H1 (cell line): ENCODE measurements around the gene ZSCAN1. TPM values are rescaled to one million over a fixed set of nuclear protein-coding genes. Genes with fewer than 3 reads are reported as not detected.

ENCODE experiments used
- CTCF ChIA-PET: fragments of 300-600 bp; sonication (Branson Sonifier 250); formaldehyde crosslinking; loops from one replicate; lab custom pipeline; 2021; ENCODE audit not compliant: partially characterized antibody; lab: Charles Lee
- POLR2A ChIA-PET: fragments of 300-600 bp; sonication (Branson Sonifier 250); formaldehyde crosslinking; loops from one replicate; lab custom pipeline; 2021; ENCODE audit warnings: inconsistent platforms; ENCODE audit not compliant: partially characterized antibody; lab: Charles Lee
- DNase-seq, 2 experiments: peaks; one replicate each; pipeline versions ENCODE4 v3.0.0 to v3.0.0-alpha.2; 2010 to 2022; ENCODE audit warnings: low spot score in 2 of 2, low read depth in 1 of 2, mixed read lengths in 1 of 2
- FAIRE-seq: peaks from 2 replicates; lab custom pipeline; 2011; peaks lifted over from hg19 to GRCh38; lab: Jason Lieb, UNC
- H2AFZ ChIP-seq: 2 replicates; pipeline ENCODE4 v1.8.1; 2012; ENCODE audit warnings: low read length, inconsistent platforms
- H2AK5ac ChIP-seq: 2 replicates; pipeline ENCODE4 v1.6.1; 2013; ENCODE audit warnings: low read depth, low read length
- H2BK120ac ChIP-seq: replicated peaks from 2 replicates; pipeline ENCODE3; 2013; ENCODE audit warnings: low read depth, low read length, inconsistent platforms
- H2BK12ac ChIP-seq: 2 replicates; pipeline ENCODE4 v1.6.1; 2013; ENCODE audit warnings: low read depth, low read length
- H2BK15ac ChIP-seq: 2 replicates; pipeline ENCODE4 v1.6.1; 2013; ENCODE audit warnings: low read length
- H2BK20ac ChIP-seq: 2 replicates; pipeline ENCODE4 v1.6.1; 2013; ENCODE audit warnings: low read length
- H2BK5ac ChIP-seq: 2 replicates; pipeline ENCODE4 v1.6.1; 2013; ENCODE audit warnings: low read depth, low read length
- H3K14ac ChIP-seq: 2 replicates; pipeline ENCODE4 v1.6.1; 2013; ENCODE audit warnings: inconsistent platforms; ENCODE audit not compliant: insufficient read length
- H3K18ac ChIP-seq: 2 replicates; pipeline ENCODE4 v1.6.1; 2013; ENCODE audit warnings: low read length; ENCODE audit errors: extremely low read depth
- H3K23ac ChIP-seq: 2 replicates; pipeline ENCODE4 v1.6.1; 2013; ENCODE audit warnings: inconsistent platforms; ENCODE audit not compliant: insufficient read length
- H3K23me2 ChIP-seq: 2 replicates; pipeline ENCODE4 v1.6.1; 2013; ENCODE audit warnings: low read depth, low read length
- H3K27ac ChIP-seq: 2 replicates; pipeline ENCODE4 v1.6.1; 2011; ENCODE audit warnings: low read depth, low read length, inconsistent platforms
- H3K27me3 ChIP-seq, 4 experiments: replicated peaks in 1 of 4; 1 replicate in 1 of 4; 2 replicates in 3 of 4; pipeline versions ENCODE4 v1.6.1 to v1.8.1; 2011 to 2013; ENCODE audit warnings: low read length in 3 of 4, mild to moderate bottlenecking in 3 of 4, inconsistent platforms in 2 of 4, mixed read lengths in 2 of 4, moderate library complexity in 1 of 4; ENCODE audit not compliant: control insufficient read depth in 3 of 4, insufficient read depth in 3 of 4; ENCODE audit errors: extremely low read depth in 1 of 4
- H3K36me3 ChIP-seq, 4 experiments: 2 replicates each; pipeline versions ENCODE4 v1.6.1 to v1.8.1; 2011 to 2013; ENCODE audit warnings: mild to moderate bottlenecking in 4 of 4, low read length in 3 of 4, moderate library complexity in 2 of 4, control low read depth in 1 of 4, inconsistent platforms in 1 of 4; ENCODE audit not compliant: insufficient read depth in 4 of 4, control insufficient read depth in 2 of 4
- H3K4ac ChIP-seq: replicated peaks from 2 replicates; pipeline ENCODE3; 2013; ENCODE audit warnings: low read length, low read depth, mixed read lengths, inconsistent platforms; ENCODE audit not compliant: insufficient read length
- H3K4me1 ChIP-seq, 4 experiments: replicated peaks in 1 of 4; 1 replicate in 1 of 4; 2 replicates in 3 of 4; pipeline versions ENCODE4 v1.6.1 to v1.8.1; 2011 to 2013; ENCODE audit warnings: low read length in 3 of 4, inconsistent platforms in 2 of 4, mixed read lengths in 1 of 4; ENCODE audit not compliant: insufficient read depth in 4 of 4, control insufficient read depth in 3 of 4
- H3K4me2 ChIP-seq, 2 experiments: 2 replicates each; pipeline versions ENCODE4 v1.6.1 to v1.8.1; 2011 to 2013; ENCODE audit warnings: low read depth in 2 of 2, low read length in 2 of 2, control low read depth in 1 of 2, inconsistent platforms in 1 of 2, mild to moderate bottlenecking in 1 of 2; ENCODE audit not compliant: insufficient read depth in 1 of 2
- H3K4me3 ChIP-seq, 4 experiments: fragments of 200-600, 300-600 bp in 1 of 4; sonication (generic), shearing (Covaris generic), sonication (Bioruptor Twin) in 1 of 4; 2 replicates each; pipeline versions ENCODE4 v1.5.1 to v1.8.1; 2011 to 2016; ENCODE audit warnings: low read length in 4 of 4, low read depth in 3 of 4, control low read depth in 2 of 4, inconsistent platforms in 2 of 4, mild to moderate bottlenecking in 2 of 4, mixed read lengths in 1 of 4, moderate library complexity in 1 of 4; ENCODE audit not compliant: insufficient read depth in 2 of 4; ENCODE audit errors: extremely low read depth in 1 of 4
- H3K56ac ChIP-seq: replicated peaks from 2 replicates; pipeline ENCODE3; 2013; ENCODE audit warnings: low read depth, mild to moderate bottlenecking, mixed read lengths, low read length, inconsistent platforms; ENCODE audit not compliant: insufficient read length
- H3K79me1 ChIP-seq: 2 replicates; pipeline ENCODE4 v1.6.1; 2013; ENCODE audit warnings: low read depth, low read length, control low read depth
- H3K79me2 ChIP-seq, 2 experiments: 2 replicates each; pipeline versions ENCODE4 v1.6.1 to v1.8.1; 2012 to 2013; ENCODE audit warnings: low read length in 2 of 2, mild to moderate bottlenecking in 2 of 2, inconsistent platforms in 1 of 2; ENCODE audit not compliant: insufficient read depth in 2 of 2, control insufficient read depth in 1 of 2
- H3K9ac ChIP-seq, 4 experiments: replicated peaks in 1 of 4; 1 replicate in 1 of 4; 2 replicates in 3 of 4; pipeline versions ENCODE4 v1.6.1 to v1.8.1; 2011 to 2013; ENCODE audit warnings: low read depth in 3 of 4, low read length in 3 of 4, control low read depth in 2 of 4, mild to moderate bottlenecking in 2 of 4, moderate library complexity in 2 of 4, inconsistent platforms in 1 of 4; ENCODE audit errors: extremely low read depth in 1 of 4
- H3K9me3 ChIP-seq, 2 experiments: 2 replicates each; pipeline versions ENCODE4 v1.6.1 to v1.8.1; 2012 to 2013; ENCODE audit warnings: mild to moderate bottlenecking in 2 of 2, moderate library complexity in 2 of 2, control low read depth in 1 of 2, inconsistent platforms in 1 of 2, low read depth in 1 of 2, low read length in 1 of 2, mixed read lengths in 1 of 2; ENCODE audit not compliant: insufficient read depth in 2 of 2
- H4K20me1 ChIP-seq, 2 experiments: replicated peaks in 1 of 2; 2 replicates each; pipeline versions ENCODE3 to v1.8.1; 2011 to 2013; ENCODE audit warnings: inconsistent platforms in 2 of 2, low read length in 2 of 2, mild to moderate bottlenecking in 1 of 2; ENCODE audit not compliant: insufficient read depth in 2 of 2, control insufficient read depth in 1 of 2
- H4K5ac ChIP-seq: 2 replicates; pipeline ENCODE4 v1.6.1; 2013; ENCODE audit warnings: low read length, low read depth, mixed read lengths, inconsistent platforms; ENCODE audit not compliant: insufficient read length
- H4K8ac ChIP-seq: 2 replicates; pipeline ENCODE4 v1.8.0; 2013; ENCODE audit warnings: mild to moderate bottlenecking, moderate library complexity, low read length, inconsistent platforms; ENCODE audit not compliant: insufficient read depth; ENCODE audit errors: extremely low read depth
- H4K91ac ChIP-seq: replicated peaks from 2 replicates; pipeline ENCODE3; 2013; ENCODE audit warnings: low read length, mixed read lengths, inconsistent platforms; ENCODE audit not compliant: insufficient read length
- ASH2L ChIP-seq: fragments of 200-600, 300-600 bp; sonication (generic); IDR thresholded peaks from one replicate; pipeline ENCODE4 v1.7.1; 2017; ENCODE audit warnings: low read length
- BACH1 ChIP-seq: IDR thresholded peaks from 2 replicates; pipeline ENCODE4 v1.6.1; 2012; ENCODE audit warnings: low read length, improper control_type of control experiment
- BCL11A ChIP-seq, 2 experiments: IDR thresholded peaks; one replicate each; pipeline ENCODE4 v1.6.1; 2011; ENCODE audit warnings: low read depth in 2 of 2, low read length in 2 of 2, mild to moderate bottlenecking in 2 of 2
- CBX5 ChIP-seq: fragments of 300-800, 300-1000 bp; sonication (generic); IDR thresholded peaks from 2 replicates; pipeline ENCODE4 v1.7.1; 2016; ENCODE audit warnings: antibody characterized with exemption, low read length, low read depth
- KDM1A ChIP-seq: fragments of 200-600, 300-600 bp; sonication (generic); IDR thresholded peaks from 2 replicates; pipeline ENCODE4 v1.7.1; 2016; ENCODE audit warnings: mild to moderate bottlenecking, low read length, borderline replicate concordance
- POU5F1 ChIP-seq: IDR thresholded peaks from 2 replicates; pipeline ENCODE4 v1.6.1; 2011; ENCODE audit warnings: low read depth, mild to moderate bottlenecking, low read length, moderate library complexity
- RAD21 ChIP-seq, 2 experiments: IDR thresholded peaks in 1 of 2; conservative IDR thresholded peaks in 1 of 2; 2 replicates each; pipeline ENCODE4 v1.6.1; 2011; ENCODE audit warnings: low read depth in 2 of 2, low read length in 2 of 2, improper control_type of control experiment in 1 of 2, inconsistent platforms in 1 of 2, mild to moderate bottlenecking in 1 of 2, moderate library complexity in 1 of 2
- RNF2 ChIP-seq: fragments of 200-900, 300-1000 bp; sonication (generic); IDR thresholded peaks from 2 replicates; pipeline ENCODE4 v1.7.1; 2016; ENCODE audit warnings: borderline replicate concordance, low read depth, mild to moderate bottlenecking, antibody characterized with exemption, low read length; ENCODE audit not compliant: poor library complexity, severe bottlenecking; ENCODE audit errors: missing control alignments
- SUZ12 ChIP-seq: fragments of 200-600 bp; sonication (generic); IDR thresholded peaks from 2 replicates; pipeline ENCODE4 v1.6.1; 2012; ENCODE audit warnings: mild to moderate bottlenecking, inconsistent platforms, low read length, moderate library complexity, mixed read lengths
- TBP ChIP-seq: IDR thresholded peaks from 2 replicates; pipeline ENCODE4 v1.6.1; 2011; ENCODE audit warnings: low read depth, low read length, improper control_type of control experiment
- WGBS, 2 experiments: shearing (Covaris generic) in 1 of 2; methylation state at CpG; one replicate each; pipeline versions ENCODE4 v1.1.6 to v1.1.7; 2013 to 2015; ENCODE audit warnings: low lambda C conversion rate in 2 of 2, mixed read lengths in 2 of 2, inconsistent platforms in 1 of 2, low coverage in 1 of 2, missing lambda C conversion rate in 1 of 2; ENCODE audit not compliant: insufficient replicate concordance in 2 of 2, insufficient coverage in 1 of 2, insufficient read length in 1 of 2; ENCODE audit errors: extremely low coverage in 1 of 2, missing lambda C conversion rate in 1 of 2; 5-methylcytosine and 5-hydroxymethylcytosine counted together
- polyA plus RNA-seq, 7 experiments: library from polyadenylated mRNA; depleted of rRNA in 3 of 7; stranded (reverse) in 5 of 7; unstranded in 2 of 7; fragments of >200 nt in 5 of 7; fragments of 200-250 nt in 2 of 7; gene quantifications; 1 replicate in 5 of 7; 2 replicates in 1 of 7; 4 replicates in 1 of 7; pipeline versions ENCODE4 v1.2.1 to v1.2.3, GENCODE V29; 2011 to 2013; ENCODE audit warnings: missing spikeins in 2 of 7, mixed read lengths in 2 of 7
- total RNA-seq: library from RNA; stranded (reverse); fragmentation: NEBNext Ultra II Directional; extraction: Animal tissue kit (Norgen Biotek cat#: 25700); gene quantifications from 2 replicates; pipeline ENCODE4 v1.2.1, GENCODE V29; 2021

The ZSCAN1 gene
- total and polyA plus RNA-seq, 2 of the 8 experiments (the other 6 are each of a cell fraction or from before 2014, with no cell fraction given): 1.2 to 4.3 TPM

- Histone ChIP-seq H3K27me3 (no peaks in the 10 kb centered on the region; a peak in 1 of 7 replicates), H3K23me2 (peaks cover under 1% of the 10 kb centered on the region; the same call in 1 of the 2 replicates), H3K9ac (no peak overlapping the region; a peak in 1 of 7 replicates), H3K4me2 (no peak overlapping the region), H3K18ac (no peak overlapping the region), H2BK20ac (no peak overlapping the region), H3K27ac (no peak overlapping the region), H4K20me1 (no peaks in the 10 kb centered on the region), H3K14ac (no peak overlapping the region), H2BK120ac (no peak overlapping the region), H3K4me1 (peaks cover 2 to 11% (median 5%) of the 10 kb centered on the region in 4 experiments), H2AK5ac (no peak overlapping the region), H2BK5ac (no peak overlapping the region), H4K8ac (peak overlapping the region; percentile 38; the same call in 1 of the 2 replicates), H3K79me2 (no peaks in the 10 kb centered on the region), H2BK15ac (no peak overlapping the region), H4K5ac (no peak overlapping the region), H3K36me3 (no peaks in the 10 kb centered on the region), H3K4ac (no peak overlapping the region), H2AFZ (no peak overlapping the region), H3K79me1 (no peaks in the 10 kb centered on the region), H3K4me3 (no peak overlapping the region), H2BK12ac (no peak overlapping the region), H3K56ac (no peak overlapping the region), H3K23ac (no peak overlapping the region), H3K9me3 (peaks cover 33 to 56% of the 10 kb centered on the region in 2 experiments), H4K91ac (no peak overlapping the region)
- WGBS, 2 experiments: 92% methylated on average over 28 of the region's 30 CpGs; no CpG with 5 or more reads in 1 of the 2 experiments
- FAIRE-seq (no peak), DNase-seq (no peak)
- ChIA-PET POLR2A (interaction anchor here (1.5 to 2.8 kb wide), 5 partner anchors 9 to 32 kb away, joined by 5 to 39 read pairs (median 10); no protein-coding TSS in a partner anchor), CTCF (interaction anchor here (1.0 to 6.8 kb wide), 3 partner anchors 9 to 31 kb away, joined by 4 to 113 read pairs (median 4); no protein-coding TSS in a partner anchor)
- TF ChIP-seq RNF2: no peak
- no peak for TF ChIP-seq POU5F1
- TF ChIP-seq CBX5: no peak
- TF ChIP-seq SUZ12: no peak
- TF ChIP-seq BACH1: no peak
- TF ChIP-seq BCL11A (IDR thresholded peaks at IDR 0.05; ENCODE audit: low read depth in 2 of 2, low read length in 2 of 2): no peak
- no peak for TF ChIP-seq KDM1A
- TF ChIP-seq TBP: no peak
- TF ChIP-seq RAD21 (IDR thresholded peaks at IDR 0.05 in 1 of 2, conservative IDR thresholded peaks at IDR 0.05 in 1 of 2; ENCODE audit: low read depth in 2 of 2, low read length in 2 of 2): no peak
- TF ChIP-seq ASH2L: no peak
Measured at GRCh38 chr19:58053480-58054156, 19.8 kb downstream of the ZSCAN1 start.
